HEK293T (cell line): ENCODE results near the gene BPIFB3.
A peak's percentile ranks its signal among the peaks of the same experiment; 100 is the strongest.

Experiments
- CTCF ChIA-PET: fragments of 350-600 bp; formaldehyde crosslinking; extraction: SDS; loops from one replicate; lab custom pipeline; 2021; ENCODE audit warnings: antibody characterized with exemption, inconsistent platforms; lab: Yijun Ruan, JAX
- POLR2A ChIA-PET: fragments of 350-600 bp; formaldehyde crosslinking; extraction: SDS; loops from one replicate; lab custom pipeline; 2020; ENCODE audit warnings: antibody characterized with exemption, inconsistent platforms; lab: Yijun Ruan, JAX
- DNase-seq: peaks from one replicate; pipeline ENCODE4 v3.0.0; 2012; ENCODE audit warnings: mixed read lengths; ENCODE audit errors: extremely low spot score
- ARNT ChIP-seq: fragments of 450-650 bp; IDR thresholded peaks from 2 replicates; pipeline ENCODE4 v1.6.1; 2017; ENCODE audit warnings: mild to moderate bottlenecking
- BHLHE40 ChIP-seq: fragments of 450-650 bp; IDR thresholded peaks from 2 replicates; pipeline ENCODE4 v1.6.1; 2016; ENCODE audit warnings: mild to moderate bottlenecking, moderate library complexity, borderline replicate concordance
- CTBP1 ChIP-seq: fragments of 450-650 bp; IDR thresholded peaks from 2 replicates; pipeline ENCODE4 v1.6.1; 2016; ENCODE audit warnings: borderline replicate concordance
- ELF4 ChIP-seq: fragments of 450-650 bp; IDR thresholded peaks from 2 replicates; pipeline ENCODE4 v1.6.1; 2017; ENCODE audit warnings: antibody characterized with exemption
- FOXA1 ChIP-seq: fragments of 450-650 bp; IDR thresholded peaks from 2 replicates; pipeline ENCODE4 v1.6.1; 2016; ENCODE audit warnings: mild to moderate bottlenecking
- FOXK2 ChIP-seq: fragments of 450-650 bp; IDR thresholded peaks from 2 replicates; pipeline ENCODE4 v1.6.1; 2016; ENCODE audit warnings: mild to moderate bottlenecking
- FOXM1 ChIP-seq: fragments of 450-650 bp; IDR thresholded peaks from 2 replicates; pipeline ENCODE4 v1.6.1; 2017; ENCODE audit warnings: mild to moderate bottlenecking, borderline replicate concordance
- HDGF ChIP-seq: fragments of 450-650 bp; IDR thresholded peaks from 2 replicates; pipeline ENCODE4 v1.6.1; 2017; ENCODE audit warnings: antibody characterized with exemption, borderline replicate concordance
- L3MBTL2 ChIP-seq: fragments of 450-650 bp; conservative IDR thresholded peaks from 2 replicates; pipeline ENCODE4 v1.6.1; 2016; ENCODE audit warnings: mild to moderate bottlenecking
- LEF1 ChIP-seq: fragments of 450-650 bp; IDR thresholded peaks from 2 replicates; pipeline ENCODE4 v1.6.1; 2017; ENCODE audit warnings: mild to moderate bottlenecking, borderline replicate concordance
- NFRKB ChIP-seq: fragments of 450-650 bp; IDR thresholded peaks from 2 replicates; pipeline ENCODE4 v1.6.1; 2016; ENCODE audit warnings: mild to moderate bottlenecking, moderate library complexity
- PKNOX1 ChIP-seq: fragments of 450-650 bp; IDR thresholded peaks from 2 replicates; pipeline ENCODE4 v1.6.1; 2016
- SP1 ChIP-seq: fragments of 450-650 bp; IDR thresholded peaks from 2 replicates; pipeline ENCODE4 v1.6.1; 2017
- SUZ12 ChIP-seq: fragments of 450-650 bp; IDR thresholded peaks from 2 replicates; pipeline ENCODE4 v1.6.1; 2016; ENCODE audit warnings: mild to moderate bottlenecking
- TARDBP ChIP-seq: fragments of 450-650 bp; IDR thresholded peaks from 2 replicates; pipeline ENCODE4 v1.6.1; 2016
- ZNF384 ChIP-seq: fragments of 450-650 bp; IDR thresholded peaks from 2 replicates; pipeline ENCODE4 v1.6.1; 2016

Gene BPIFB3

GRCh38 chr20:33074675-33075074, 21.0 kb downstream of the BPIFB3 start:
- no peak for DNase-seq
- TF ChIP-seq FOXM1 (no peak), FOXK2 (no peak), FOXA1 (no peak), ELF4 (no peak), CTBP1 (no peak), SP1 (no peak), BHLHE40 (no peak), TARDBP (no peak), PKNOX1 (no peak), ARNT (no peak), NFRKB (no peak), L3MBTL2 (no peak)
- ChIA-PET CTCF (no interaction called here), POLR2A (no interaction called here)

GRCh38 chr20:33075281-33075680, 21.6 kb downstream of the BPIFB3 start:
- DNase-seq = no peak
- ChIA-PET CTCF (no interaction called here), POLR2A (no interaction called here)
- no peak for TF ChIP-seq NFRKB
- TF ChIP-seq CTBP1 = no peak
- TF ChIP-seq SUZ12 = no peak
- TF ChIP-seq FOXM1 = no peak
- no peak for TF ChIP-seq BHLHE40
- TF ChIP-seq ARNT = no peak
- TF ChIP-seq L3MBTL2 = no peak
- TF ChIP-seq LEF1 = no peak
- no peak for TF ChIP-seq FOXK2
- TF ChIP-seq SP1 = no peak
- no peak for TF ChIP-seq ELF4
- no peak for TF ChIP-seq ZNF384
- no peak for TF ChIP-seq TARDBP

GRCh38 chr20:33076662-33077372, 23.1 kb downstream of the BPIFB3 start:
- TF ChIP-seq LEF1 (no peak), ARNT (no peak), SP1 (no peak), FOXA1 (no peak), L3MBTL2 (no peak), CTBP1 (no peak), ELF4 (no peak), PKNOX1 (no peak), HDGF (no peak), SUZ12 (no peak), BHLHE40 (no peak), NFRKB (no peak), ZNF384 (no peak), TARDBP (no peak), FOXK2 (no peak)
- POLR2A ChIA-PET = no interaction called here
- peak; percentile 25 for DNase-seq
- CTCF ChIA-PET = interaction anchor here (1.5 kb wide), 1 partner anchor 175 kb away, joined by 4 read pairs; no protein-coding TSS in a partner anchor

- CTCF ChIA-PET = interaction anchor here (1.3 kb wide), 1 partner anchor 17 kb away, joined by 4 read pairs; no protein-coding TSS in a partner anchor
- DNase-seq = no peak
- POLR2A ChIA-PET = no interaction called here
Measured at GRCh38 chr20:33079259-33079658, 25.6 kb downstream of the BPIFB3 start, which contains the start of gene BPIFB4. Gene BPIFB4, plus strand, starts transcription at chr20:33079643. Its CDS starts 1,884 bp downstream, at chr20:33081527.

GRCh38 chr20:33081411-33082154, 27.9 kb downstream of the BPIFB3 start:
- no peak for TF ChIP-seq FOXK2
- ChIA-PET CTCF (no interaction called here), POLR2A (no interaction called here)

More at GRCh38 chr20:33079259-33079658, 25.6 kb downstream of the BPIFB3 start, which contains the start of gene BPIFB4:
- TF ChIP-seq LEF1 (no peak), ARNT (no peak)

GRCh38 chr20:33082546-33082945, 28.8 kb downstream of the BPIFB3 start:
- ChIA-PET CTCF (no interaction called here), POLR2A (no interaction called here)
- no peak for DNase-seq
- TF ChIP-seq FOXK2 (no peak), LEF1 (no peak), ZNF384 (no peak), ELF4 (no peak), ARNT (no peak), FOXM1 (no peak), SUZ12 (no peak), PKNOX1 (no peak), BHLHE40 (no peak), TARDBP (no peak), L3MBTL2 (no peak), NFRKB (no peak)

More at GRCh38 chr20:33081411-33082154, 27.9 kb downstream of the BPIFB3 start:
- DNase-seq = no peak
